GM12865 (cell line): ENCODE data around the gene CROCC.

Experiments
- DNase-seq: peaks from one replicate; pipeline ENCODE4 v3.0.0; 2010; ENCODE audit warnings: low read depth
- H3K4me3 ChIP-seq: 2 replicates; pipeline ENCODE4 v1.5.1; 2011; ENCODE audit warnings: mild to moderate bottlenecking, low read depth, low read length, control low read depth
- CTCF ChIP-seq: IDR thresholded peaks from 2 replicates; pipeline ENCODE4 v1.5.1; 2011; ENCODE audit warnings: low read length, control low read depth, low read depth, inconsistent platforms; ENCODE audit not compliant: insufficient read depth; ENCODE audit errors: missing control alignments

Gene CROCC

DNA sequence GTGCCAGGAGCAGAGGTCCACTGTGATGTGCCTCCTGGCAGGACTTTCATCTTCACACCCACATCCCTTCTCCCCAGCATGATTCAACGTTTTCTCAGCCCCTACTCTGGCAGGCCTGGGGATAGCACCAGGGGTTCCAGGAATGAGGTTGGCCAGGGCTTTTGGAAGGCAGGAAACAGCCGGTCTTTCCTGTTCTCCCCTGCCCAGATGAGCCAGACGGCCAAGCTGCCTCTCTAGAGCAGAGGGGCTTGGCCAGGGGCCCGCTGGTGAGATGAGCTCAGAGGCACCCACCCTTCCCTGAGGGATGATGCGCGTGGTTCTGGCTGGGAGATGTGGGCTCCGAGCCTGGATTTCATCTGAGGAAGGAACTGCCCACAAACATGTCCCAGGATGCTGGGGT, 63.0 kb downstream of the CROCC start:
- no peak overlapping the region for H3K4me3 ChIP-seq
- no peak for DNase-seq
- no peak for TF ChIP-seq CTCF

- no peak overlapping the region for H3K4me3 ChIP-seq
- DNase-seq: no peak
- TF ChIP-seq CTCF: no peak
Observed at GRCh38 chr1:16986113-16986512, 64.4 kb downstream of the CROCC start.

GRCh38 chr1:16986560-16986959, 64.8 kb downstream of the CROCC start:
- no peak for TF ChIP-seq CTCF
- no peak for DNase-seq
- H3K4me3 ChIP-seq: no peak overlapping the region

DNA sequence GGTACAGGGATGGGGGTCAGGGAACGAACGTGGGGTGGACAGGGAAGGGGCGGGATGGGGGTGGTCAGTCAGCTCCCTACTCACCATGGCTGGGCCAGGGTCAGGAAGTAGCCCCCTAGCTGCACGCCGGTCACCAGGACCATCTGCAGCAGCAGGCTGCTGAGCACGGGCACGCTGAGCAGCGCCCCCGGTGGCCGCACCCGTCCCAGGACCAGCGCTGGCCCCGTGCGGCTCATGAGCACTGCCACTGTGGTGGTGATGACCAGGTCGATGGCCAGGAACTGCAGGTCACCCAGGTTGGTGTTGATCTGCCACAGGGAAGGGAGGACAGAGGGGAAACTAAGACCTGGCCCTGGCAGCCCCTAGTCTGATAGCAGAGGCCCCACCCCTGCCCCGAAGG, 65.2 kb downstream of the CROCC start:
- H3K4me3 ChIP-seq: no peak overlapping the region
- peak; percentile 26 for TF ChIP-seq CTCF

GRCh38 chr1:16988210-16988609, 66.5 kb downstream of the CROCC start:
- H3K4me3 ChIP-seq: no peak overlapping the region
- no peak for DNase-seq
- no peak for TF ChIP-seq CTCF

More for the DNA sequence above, 65.2 kb downstream of the CROCC start:
- DNase-seq: no peak

- no peak for TF ChIP-seq CTCF
- H3K4me3 ChIP-seq: no peak overlapping the region
- no peak for DNase-seq
Observed at GRCh38 chr1:16989676-16990391, 68.1 kb downstream of the CROCC start.

GRCh38 chr1:16991571-16991970, 69.8 kb downstream of the CROCC start:
- no peak overlapping the region for H3K4me3 ChIP-seq
- no peak for TF ChIP-seq CTCF
- no peak for DNase-seq
